ENCODE measurements around the gene CREM.

DNA sequence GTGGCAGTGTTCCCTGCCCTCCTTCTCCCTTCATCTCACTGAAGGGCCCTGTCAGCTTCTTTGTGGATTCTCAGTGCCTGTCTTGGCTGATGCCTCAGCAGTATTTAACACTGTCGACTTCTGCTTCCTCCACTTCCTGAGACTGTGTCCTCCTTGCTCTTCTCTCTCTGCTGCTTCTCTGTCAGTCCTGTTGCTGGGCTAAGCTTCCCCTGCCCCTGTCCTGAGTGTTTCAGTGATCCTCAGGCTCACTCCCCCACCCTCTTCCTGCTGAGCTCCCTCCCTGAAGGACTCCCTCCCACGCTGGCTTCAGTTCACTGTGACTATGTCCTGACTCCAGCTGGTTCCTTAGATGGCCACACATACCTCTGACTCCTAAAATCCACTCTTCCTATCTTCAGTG lies 64.9 kb downstream of the CREM start:
- TF ChIP-seq, protein P1, sequence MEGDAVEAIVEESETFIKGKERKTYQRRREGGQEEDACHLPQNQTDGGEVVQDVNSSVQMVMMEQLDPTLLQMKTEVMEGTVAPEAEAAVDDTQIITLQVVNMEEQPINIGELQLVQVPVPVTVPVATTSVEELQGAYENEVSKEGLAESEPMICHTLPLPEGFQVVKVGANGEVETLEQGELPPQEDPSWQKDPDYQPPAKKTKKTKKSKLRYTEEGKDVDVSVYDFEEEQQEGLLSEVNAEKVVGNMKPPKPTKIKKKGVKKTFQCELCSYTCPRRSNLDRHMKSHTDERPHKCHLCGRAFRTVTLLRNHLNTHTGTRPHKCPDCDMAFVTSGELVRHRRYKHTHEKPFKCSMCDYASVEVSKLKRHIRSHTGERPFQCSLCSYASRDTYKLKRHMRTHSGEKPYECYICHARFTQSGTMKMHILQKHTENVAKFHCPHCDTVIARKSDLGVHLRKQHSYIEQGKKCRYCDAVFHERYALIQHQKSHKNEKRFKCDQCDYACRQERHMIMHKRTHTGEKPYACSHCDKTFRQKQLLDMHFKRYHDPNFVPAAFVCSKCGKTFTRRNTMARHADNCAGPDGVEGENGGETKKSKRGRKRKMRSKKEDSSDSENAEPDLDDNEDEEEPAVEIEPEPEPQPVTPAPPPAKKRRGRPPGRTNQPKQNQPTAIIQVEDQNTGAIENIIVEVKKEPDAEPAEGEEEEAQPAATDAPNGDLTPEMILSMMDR (conservative IDR thresholded peaks at IDR 0.05; ENCODE audit: low read depth in 2 of 2): no peak
- TF ChIP-seq EZH2 (IDR thresholded peaks at IDR 0.05; ENCODE audit: low read depth, unreplicated experiment): no peak
- no peak for TF ChIP-seq CREB1 (CRISPR knock-in tag; IDR thresholded peaks at IDR 0.05; ENCODE audit: low read depth)
- TF ChIP-seq POLR2AphosphoS5 (IDR thresholded peaks at IDR 0.05; ENCODE audit: low read depth): no peak
- TF ChIP-seq EZH2phosphoT487 (IDR thresholded peaks at IDR 0.05; ENCODE audit: unreplicated experiment): no peak
- TF ChIP-seq JUNB (IDR thresholded peaks at IDR 0.05; ENCODE audit: unreplicated experiment): no peak
- TF ChIP-seq, protein P2, sequence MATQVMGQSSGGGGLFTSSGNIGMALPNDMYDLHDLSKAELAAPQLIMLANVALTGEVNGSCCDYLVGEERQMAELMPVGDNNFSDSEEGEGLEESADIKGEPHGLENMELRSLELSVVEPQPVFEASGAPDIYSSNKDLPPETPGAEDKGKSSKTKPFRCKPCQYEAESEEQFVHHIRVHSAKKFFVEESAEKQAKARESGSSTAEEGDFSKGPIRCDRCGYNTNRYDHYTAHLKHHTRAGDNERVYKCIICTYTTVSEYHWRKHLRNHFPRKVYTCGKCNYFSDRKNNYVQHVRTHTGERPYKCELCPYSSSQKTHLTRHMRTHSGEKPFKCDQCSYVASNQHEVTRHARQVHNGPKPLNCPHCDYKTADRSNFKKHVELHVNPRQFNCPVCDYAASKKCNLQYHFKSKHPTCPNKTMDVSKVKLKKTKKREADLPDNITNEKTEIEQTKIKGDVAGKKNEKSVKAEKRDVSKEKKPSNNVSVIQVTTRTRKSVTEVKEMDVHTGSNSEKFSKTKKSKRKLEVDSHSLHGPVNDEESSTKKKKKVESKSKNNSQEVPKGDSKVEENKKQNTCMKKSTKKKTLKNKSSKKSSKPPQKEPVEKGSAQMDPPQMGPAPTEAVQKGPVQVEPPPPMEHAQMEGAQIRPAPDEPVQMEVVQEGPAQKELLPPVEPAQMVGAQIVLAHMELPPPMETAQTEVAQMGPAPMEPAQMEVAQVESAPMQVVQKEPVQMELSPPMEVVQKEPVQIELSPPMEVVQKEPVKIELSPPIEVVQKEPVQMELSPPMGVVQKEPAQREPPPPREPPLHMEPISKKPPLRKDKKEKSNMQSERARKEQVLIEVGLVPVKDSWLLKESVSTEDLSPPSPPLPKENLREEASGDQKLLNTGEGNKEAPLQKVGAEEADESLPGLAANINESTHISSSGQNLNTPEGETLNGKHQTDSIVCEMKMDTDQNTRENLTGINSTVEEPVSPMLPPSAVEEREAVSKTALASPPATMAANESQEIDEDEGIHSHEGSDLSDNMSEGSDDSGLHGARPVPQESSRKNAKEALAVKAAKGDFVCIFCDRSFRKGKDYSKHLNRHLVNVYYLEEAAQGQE (IDR thresholded peaks at IDR 0.05; ENCODE audit: unreplicated experiment): no peak
- TF ChIP-seq ZNF331 (CRISPR knock-in tag; IDR thresholded peaks at IDR 0.05; ENCODE audit: low read depth): no peak
- TF ChIP-seq, protein P3, sequence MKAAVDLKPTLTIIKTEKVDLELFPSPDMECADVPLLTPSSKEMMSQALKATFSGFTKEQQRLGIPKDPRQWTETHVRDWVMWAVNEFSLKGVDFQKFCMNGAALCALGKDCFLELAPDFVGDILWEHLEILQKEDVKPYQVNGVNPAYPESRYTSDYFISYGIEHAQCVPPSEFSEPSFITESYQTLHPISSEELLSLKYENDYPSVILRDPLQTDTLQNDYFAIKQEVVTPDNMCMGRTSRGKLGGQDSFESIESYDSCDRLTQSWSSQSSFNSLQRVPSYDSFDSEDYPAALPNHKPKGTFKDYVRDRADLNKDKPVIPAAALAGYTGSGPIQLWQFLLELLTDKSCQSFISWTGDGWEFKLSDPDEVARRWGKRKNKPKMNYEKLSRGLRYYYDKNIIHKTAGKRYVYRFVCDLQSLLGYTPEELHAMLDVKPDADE (IDR thresholded peaks at IDR 0.05): no peak
- TF ChIP-seq STAT1 (IDR thresholded peaks at IDR 0.05; ENCODE audit: unreplicated experiment): no peak
- TF ChIP-seq, protein P4, sequence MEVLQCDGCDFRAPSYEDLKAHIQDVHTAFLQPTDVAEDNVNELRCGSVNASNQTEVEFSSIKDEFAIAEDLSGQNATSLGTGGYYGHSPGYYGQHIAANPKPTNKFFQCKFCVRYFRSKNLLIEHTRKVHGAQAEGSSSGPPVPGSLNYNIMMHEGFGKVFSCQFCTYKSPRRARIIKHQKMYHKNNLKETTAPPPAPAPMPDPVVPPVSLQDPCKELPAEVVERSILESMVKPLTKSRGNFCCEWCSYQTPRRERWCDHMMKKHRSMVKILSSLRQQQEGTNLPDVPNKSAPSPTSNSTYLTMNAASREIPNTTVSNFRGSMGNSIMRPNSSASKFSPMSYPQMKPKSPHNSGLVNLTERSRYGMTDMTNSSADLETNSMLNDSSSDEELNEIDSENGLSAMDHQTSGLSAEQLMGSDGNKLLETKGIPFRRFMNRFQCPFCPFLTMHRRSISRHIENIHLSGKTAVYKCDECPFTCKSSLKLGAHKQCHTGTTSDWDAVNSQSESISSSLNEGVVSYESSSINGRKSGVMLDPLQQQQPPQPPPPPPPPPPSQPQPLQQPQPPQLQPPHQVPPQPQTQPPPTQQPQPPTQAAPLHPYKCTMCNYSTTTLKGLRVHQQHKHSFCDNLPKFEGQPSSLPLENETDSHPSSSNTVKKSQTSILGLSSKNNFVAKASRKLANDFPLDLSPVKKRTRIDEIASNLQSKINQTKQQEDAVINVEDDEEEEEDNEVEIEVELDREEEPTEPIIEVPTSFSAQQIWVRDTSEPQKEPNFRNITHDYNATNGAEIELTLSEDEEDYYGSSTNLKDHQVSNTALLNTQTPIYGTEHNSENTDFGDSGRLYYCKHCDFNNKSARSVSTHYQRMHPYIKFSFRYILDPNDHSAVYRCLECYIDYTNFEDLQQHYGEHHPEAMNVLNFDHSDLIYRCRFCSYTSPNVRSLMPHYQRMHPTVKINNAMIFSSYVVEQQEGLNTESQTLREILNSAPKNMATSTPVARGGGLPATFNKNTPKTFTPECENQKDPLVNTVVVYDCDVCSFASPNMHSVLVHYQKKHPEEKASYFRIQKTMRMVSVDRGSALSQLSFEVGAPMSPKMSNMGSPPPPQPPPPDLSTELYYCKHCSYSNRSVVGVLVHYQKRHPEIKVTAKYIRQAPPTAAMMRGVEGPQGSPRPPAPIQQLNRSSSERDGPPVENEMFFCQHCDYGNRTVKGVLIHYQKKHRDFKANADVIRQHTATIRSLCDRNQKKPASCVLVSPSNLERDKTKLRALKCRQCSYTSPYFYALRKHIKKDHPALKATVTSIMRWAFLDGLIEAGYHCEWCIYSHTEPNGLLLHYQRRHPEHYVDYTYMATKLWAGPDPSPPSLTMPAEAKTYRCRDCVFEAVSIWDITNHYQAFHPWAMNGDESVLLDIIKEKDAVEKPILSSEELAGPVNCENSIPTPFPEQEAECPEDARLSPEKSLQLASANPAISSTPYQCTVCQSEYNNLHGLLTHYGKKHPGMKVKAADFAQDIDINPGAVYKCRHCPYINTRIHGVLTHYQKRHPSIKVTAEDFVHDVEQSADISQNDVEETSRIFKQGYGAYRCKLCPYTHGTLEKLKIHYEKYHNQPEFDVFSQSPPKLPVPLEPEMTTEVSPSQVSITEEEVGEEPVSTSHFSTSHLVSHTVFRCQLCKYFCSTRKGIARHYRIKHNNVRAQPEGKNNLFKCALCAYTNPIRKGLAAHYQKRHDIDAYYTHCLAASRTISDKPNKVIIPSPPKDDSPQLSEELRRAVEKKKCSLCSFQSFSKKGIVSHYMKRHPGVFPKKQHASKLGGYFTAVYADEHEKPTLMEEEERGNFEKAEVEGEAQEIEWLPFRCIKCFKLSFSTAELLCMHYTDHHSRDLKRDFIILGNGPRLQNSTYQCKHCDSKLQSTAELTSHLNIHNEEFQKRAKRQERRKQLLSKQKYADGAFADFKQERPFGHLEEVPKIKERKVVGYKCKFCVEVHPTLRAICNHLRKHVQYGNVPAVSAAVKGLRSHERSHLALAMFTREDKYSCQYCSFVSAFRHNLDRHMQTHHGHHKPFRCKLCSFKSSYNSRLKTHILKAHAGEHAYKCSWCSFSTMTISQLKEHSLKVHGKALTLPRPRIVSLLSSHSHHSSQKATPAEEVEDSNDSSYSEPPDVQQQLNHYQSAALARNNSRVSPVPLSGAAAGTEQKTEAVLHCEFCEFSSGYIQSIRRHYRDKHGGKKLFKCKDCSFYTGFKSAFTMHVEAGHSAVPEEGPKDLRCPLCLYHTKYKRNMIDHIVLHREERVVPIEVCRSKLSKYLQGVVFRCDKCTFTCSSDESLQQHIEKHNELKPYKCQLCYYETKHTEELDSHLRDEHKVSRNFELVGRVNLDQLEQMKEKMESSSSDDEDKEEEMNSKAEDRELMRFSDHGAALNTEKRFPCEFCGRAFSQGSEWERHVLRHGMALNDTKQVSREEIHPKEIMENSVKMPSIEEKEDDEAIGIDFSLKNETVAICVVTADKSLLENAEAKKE (CRISPR knock-in tag; IDR thresholded peaks at IDR 0.05): no peak
- no peak for TF ChIP-seq NANOG (IDR thresholded peaks at IDR 0.05; ENCODE audit: borderline replicate concordance)
- TF ChIP-seq ZNF114 (CRISPR knock-in tag; IDR thresholded peaks at IDR 0.05): no peak

All from GM23338 (cell line).